ENCODE data around the gene CDH9. TPM values are rescaled to one million over a fixed set of nuclear protein-coding genes. Genes with fewer than 3 reads are reported as not detected.

CDH9 gene
- total RNA-seq, 1 experiment from 2014 or later: not detected

- no peaks in the 10 kb centered on the region for H3K27me3 Mint-ChIP-seq (ENCODE audit: insufficient read depth, unreplicated experiment)
- no peak for TF ChIP-seq CTCF (IDR thresholded peaks at IDR 0.05; ENCODE audit: unreplicated experiment)
- no peaks in the 10 kb centered on the region for H3K4me1 Mint-ChIP-seq (ENCODE audit: insufficient read depth, unreplicated experiment)
- no peak overlapping the region for H3K27ac Mint-ChIP-seq (ENCODE audit: low read depth, unreplicated experiment)
- H3K36me3 Mint-ChIP-seq (ENCODE audit: insufficient read depth, unreplicated experiment): no peaks in the 10 kb centered on the region
- ChIA-PET POLR2A (interaction anchor here (0.5 kb wide), 1 partner anchor 33 kb away, joined by 3 read pairs; no protein-coding TSS in a partner anchor), CTCF (interaction anchor here (1.0 kb wide), 1 partner anchor 11 kb away, joined by 3 read pairs; no protein-coding TSS in a partner anchor)
- no peak for DNase-seq (ENCODE audit: unreplicated experiment)
- intact Hi-C loops (cut with micrococcal nuclease): no loop called here
- BruUV-seq (replicated peaks): no TSS peak
- H3K9me3 Mint-ChIP-seq (ENCODE audit: unreplicated experiment): no peaks in the 10 kb centered on the region
- no peak overlapping the region for H3K4me3 Mint-ChIP-seq (ENCODE audit: unreplicated experiment)
These were observed 148.6 kb downstream of the CDH9 start for GRCh38 chr5:26889815-26890214.

GRCh38 chr5:26884481-26884880, 153.9 kb downstream of the CDH9 start:
- intact Hi-C loops (cut with micrococcal nuclease): no loop called here
- no TSS peak for BruUV-seq (replicated peaks)
- no peaks in the 10 kb centered on the region for H3K36me3 Mint-ChIP-seq (ENCODE audit: insufficient read depth, unreplicated experiment)

GRCh38 chr5:26883375-26883774, 155.0 kb downstream of the CDH9 start:
- H3K4me1 Mint-ChIP-seq (ENCODE audit: insufficient read depth, unreplicated experiment): no peaks in the 10 kb centered on the region
- TF ChIP-seq CTCF (IDR thresholded peaks at IDR 0.05; ENCODE audit: unreplicated experiment): no peak
- POLR2A ChIA-PET: no interaction called here
- CTCF ChIA-PET: interaction anchor here (0.7 kb wide), 1 partner anchor 391 kb away, joined by 3 read pairs; no protein-coding TSS in a partner anchor
- intact Hi-C loops (cut with micrococcal nuclease): no loop called here
- H3K27me3 Mint-ChIP-seq (ENCODE audit: insufficient read depth, unreplicated experiment): no peaks in the 10 kb centered on the region
- H3K9me3 Mint-ChIP-seq (ENCODE audit: unreplicated experiment): peaks cover 8% of the 10 kb centered on the region
- no TSS peak for BruUV-seq (replicated peaks)
- H3K36me3 Mint-ChIP-seq (ENCODE audit: insufficient read depth, unreplicated experiment): no peaks in the 10 kb centered on the region
- DNase-seq (ENCODE audit: unreplicated experiment): no peak
- no peak overlapping the region for H3K4me3 Mint-ChIP-seq (ENCODE audit: unreplicated experiment)
- no peak overlapping the region for H3K27ac Mint-ChIP-seq (ENCODE audit: low read depth, unreplicated experiment)

More at GRCh38 chr5:26884481-26884880, 153.9 kb downstream of the CDH9 start:
- peaks cover 8% of the 10 kb centered on the region for H3K9me3 Mint-ChIP-seq (ENCODE audit: unreplicated experiment)
- no peaks in the 10 kb centered on the region for H3K27me3 Mint-ChIP-seq (ENCODE audit: insufficient read depth, unreplicated experiment)
- H3K4me3 Mint-ChIP-seq (ENCODE audit: unreplicated experiment): no peak overlapping the region
- ChIA-PET POLR2A (no interaction called here), CTCF (interaction anchor here (0.6 kb wide), 1 partner anchor 850 kb away, joined by 4 read pairs; no protein-coding TSS in a partner anchor)
- no peak overlapping the region for H3K27ac Mint-ChIP-seq (ENCODE audit: low read depth, unreplicated experiment)
- no peak for DNase-seq (ENCODE audit: unreplicated experiment)
- TF ChIP-seq CTCF (IDR thresholded peaks at IDR 0.05; ENCODE audit: unreplicated experiment): no peak
- H3K4me1 Mint-ChIP-seq (ENCODE audit: insufficient read depth, unreplicated experiment): no peaks in the 10 kb centered on the region

GRCh38 chr5:26881901-26882300, 156.5 kb downstream of the CDH9 start:
- no peak overlapping the region for H3K27ac Mint-ChIP-seq (ENCODE audit: low read depth, unreplicated experiment)
- DNase-seq (ENCODE audit: unreplicated experiment): no peak
- POLR2A ChIA-PET: no interaction called here
- H3K36me3 Mint-ChIP-seq (ENCODE audit: insufficient read depth, unreplicated experiment): no peaks in the 10 kb centered on the region
- no peak for TF ChIP-seq CTCF (IDR thresholded peaks at IDR 0.05; ENCODE audit: unreplicated experiment)
- H3K4me3 Mint-ChIP-seq (ENCODE audit: unreplicated experiment): no peak overlapping the region
- intact Hi-C loops (cut with micrococcal nuclease): no loop called here
- no TSS peak for BruUV-seq (replicated peaks)
- no peaks in the 10 kb centered on the region for H3K27me3 Mint-ChIP-seq (ENCODE audit: insufficient read depth, unreplicated experiment)
- H3K4me1 Mint-ChIP-seq (ENCODE audit: insufficient read depth, unreplicated experiment): no peaks in the 10 kb centered on the region
- peaks cover 8% of the 10 kb centered on the region for H3K9me3 Mint-ChIP-seq (ENCODE audit: unreplicated experiment)
- CTCF ChIA-PET: no interaction called here
